Measurements from ENCODE around the gene GLRX5.

GLRX5 gene

DNA sequence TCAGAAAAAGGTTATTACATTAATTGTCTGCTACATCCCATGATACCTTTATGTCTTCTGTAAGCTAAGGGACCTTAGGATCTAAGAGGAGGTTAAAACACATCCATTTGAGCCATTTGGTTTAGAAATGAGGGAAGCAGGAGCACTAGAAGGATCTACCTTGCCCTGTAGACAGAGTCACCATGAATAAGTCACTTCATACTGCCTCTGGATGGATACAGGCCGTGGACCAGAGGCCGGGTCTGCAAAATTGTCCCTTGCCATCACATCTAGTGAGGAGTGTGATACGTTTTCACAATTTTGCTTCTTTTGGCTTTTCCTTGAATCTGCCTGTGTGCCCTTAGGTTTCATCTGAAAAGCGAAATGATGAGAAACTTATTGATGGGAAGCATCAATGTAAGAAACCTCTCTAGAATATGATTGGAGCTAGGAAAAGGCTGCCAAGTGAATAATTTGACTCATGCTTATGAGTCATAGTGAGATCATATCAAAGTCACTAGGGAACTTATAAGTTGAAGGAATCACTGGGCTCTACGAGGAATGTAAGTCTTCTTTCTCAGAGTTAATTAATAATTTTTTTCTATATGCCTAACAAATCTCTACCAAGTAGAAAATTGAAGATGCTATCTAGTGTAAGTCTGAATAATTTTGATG is 10.8 kb downstream of the GLRX5 start:
- no peak overlapping the region for H3K4me3 ChIP-seq (ENCODE audit: low read depth, low read length)
- ChIA-PET POLR2A (no interaction called here), CTCF (interaction anchor here (1.4 to 9.8 kb wide), 6 partner anchors 10 to 115 kb away, joined by 3 to 76 read pairs (median 8); partner anchors contain the start of gene GLRX5)
- TF ChIP-seq CTCF (IDR thresholded peaks at IDR 0.05; ENCODE audit: insufficient read depth, low read length, missing control alignments), result no peak
- DNase-seq (ENCODE audit: low read depth, low spot score), result peak; percentile 71

- TF ChIP-seq CTCF (IDR thresholded peaks at IDR 0.05; ENCODE audit: insufficient read depth, low read length, missing control alignments), result no peak
- no peak for DNase-seq (ENCODE audit: low read depth, low spot score)
- H3K4me3 ChIP-seq (ENCODE audit: low read depth, low read length), result no peak overlapping the region
- ChIA-PET POLR2A (no interaction called here), CTCF (interaction anchor here (0.8 to 9.8 kb wide), 5 partner anchors 10 to 727 kb away, joined by 3 to 76 read pairs (median 4); no protein-coding TSS in a partner anchor)
Measured at GRCh38 chr14:95547272-95547625, 12.4 kb downstream of the GLRX5 start.

DNA sequence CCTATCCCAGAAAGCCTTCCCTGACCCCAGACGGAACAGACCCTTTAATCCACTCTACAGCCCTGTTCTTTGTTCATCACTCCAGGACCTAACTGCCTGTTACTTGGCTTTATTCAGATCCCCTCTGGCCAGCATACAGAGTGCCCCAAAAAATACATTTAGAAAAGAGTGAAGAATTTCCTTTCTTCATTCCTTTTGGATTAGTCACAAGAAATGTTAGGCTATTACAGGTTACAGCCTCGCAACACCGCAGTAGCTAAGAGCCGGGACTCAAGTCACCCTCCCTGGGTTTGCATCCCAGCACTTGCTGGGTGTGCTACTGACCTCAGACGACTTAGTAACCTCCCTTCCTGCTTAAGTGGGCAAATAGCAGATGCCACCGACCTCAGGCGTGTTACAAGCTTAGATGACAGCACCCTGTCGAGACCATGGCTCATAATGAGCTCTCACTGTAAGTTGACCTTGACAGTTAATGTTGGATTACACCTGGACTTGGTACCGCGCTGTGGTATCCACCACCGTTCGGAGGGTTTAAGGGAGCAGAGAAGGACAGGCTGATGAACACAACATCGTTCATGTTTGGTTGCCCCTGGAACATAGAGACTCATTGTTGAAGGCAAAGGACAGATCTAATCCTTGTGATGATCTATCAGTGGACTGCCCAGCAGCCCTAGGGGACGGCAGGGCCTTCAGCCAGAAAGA is 12.9 kb downstream of the GLRX5 start:
- CTCF ChIA-PET, result interaction anchor here (0.8 to 9.8 kb wide), 7 partner anchors 9 to 727 kb away, joined by 3 to 76 read pairs (median 4); no protein-coding TSS in a partner anchor
- POLR2A ChIA-PET, result no interaction called here
- DNase-seq (ENCODE audit: low read depth, low spot score), result no peak

DNA sequence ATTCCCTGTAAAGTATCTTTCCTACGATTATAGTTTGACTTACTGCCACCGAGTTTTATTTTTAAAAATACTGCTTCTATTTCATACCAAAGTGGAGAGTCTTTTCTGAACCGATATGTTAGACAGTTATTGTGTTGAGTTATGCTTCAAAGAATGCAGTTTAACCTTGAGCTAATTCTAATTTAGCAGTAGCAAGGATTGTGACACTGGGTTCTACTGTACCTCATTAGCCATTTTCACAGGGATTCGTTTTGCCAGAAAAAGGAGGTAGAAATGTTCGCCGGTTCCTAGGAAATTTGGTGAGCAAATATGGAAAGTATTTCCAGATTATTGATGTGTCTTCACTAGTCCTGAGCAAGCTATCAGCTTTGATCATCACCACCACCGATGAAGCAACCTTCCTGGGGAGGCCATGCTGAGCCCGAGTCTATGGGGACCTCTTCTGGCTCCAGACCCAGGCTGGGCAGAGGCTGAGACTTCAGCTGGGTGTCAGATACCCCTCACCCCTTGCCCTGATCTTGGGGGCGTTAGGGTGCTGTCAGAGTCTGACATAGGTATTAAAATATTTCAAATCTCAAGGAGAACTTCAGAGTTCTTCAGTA is 13.6 kb downstream of the GLRX5 start:
- ChIA-PET POLR2A (no interaction called here), CTCF (interaction anchor here (1.2 to 9.8 kb wide), 7 partner anchors 8 to 446 kb away, joined by 3 to 76 read pairs (median 4); no protein-coding TSS in a partner anchor)
- H3K4me3 ChIP-seq (ENCODE audit: low read depth, low read length), result no peak overlapping the region
- DNase-seq (ENCODE audit: low read depth, low spot score), result no peak
- no peak for TF ChIP-seq CTCF (IDR thresholded peaks at IDR 0.05; ENCODE audit: insufficient read depth, low read length, missing control alignments)

More for the DNA sequence above, 12.9 kb downstream of the GLRX5 start:
- TF ChIP-seq CTCF (IDR thresholded peaks at IDR 0.05; ENCODE audit: insufficient read depth, low read length, missing control alignments), result no peak
- H3K4me3 ChIP-seq (ENCODE audit: low read depth, low read length), result no peak overlapping the region

- no peak overlapping the region for H3K4me3 ChIP-seq (ENCODE audit: low read depth, low read length)
- DNase-seq (ENCODE audit: low read depth, low spot score), result no peak
- ChIA-PET POLR2A (no interaction called here), CTCF (interaction anchor here (1.2 to 9.8 kb wide), 5 partner anchors 11 to 444 kb away, joined by 3 to 76 read pairs (median 4); no protein-coding TSS in a partner anchor)
- TF ChIP-seq CTCF (IDR thresholded peaks at IDR 0.05; ENCODE audit: insufficient read depth, low read length, missing control alignments), result no peak
Measured at GRCh38 chr14:95549656-95550585, 15.1 kb downstream of the GLRX5 start.

All from AG04449 (cell line).